ENCODE measurements around the gene DDX39B. TPM values are rescaled to one million over a fixed set of nuclear protein-coding genes. Genes with fewer than 3 reads are reported as not detected.
A peak's percentile ranks its signal among the peaks of the same experiment; 100 is the strongest.
"Not testable (repeated sequence)": the region's sequence is repeated elsewhere in the genome, so short reads cannot be mapped to it uniquely, and the experiment has no call there.

DDX39B gene
- 100 to 1,000 TPM; 254 to 449 (median 281) TPM for total RNA-seq

GRCh38 chr6:31541658-31542521 lies at the start of gene DDX39B:
DDX39B (minus strand) TSS chr6:31542003; CDS start chr6:31540532, 1,471 bp downstream.
- Histone ChIP-seq H3K27ac (peak within 1 kb of the TSS; percentile 93), H3K4me1 (peaks cover 53% of the 10 kb centered on the region), H3K36me3 (peaks cover 33% of the 10 kb centered on the region), H3K4me3 (peak within 1 kb of the TSS; percentile 72), H3K27me3 (no peaks in the 10 kb centered on the region), H3K9me3 (no peaks in the 10 kb centered on the region)
- WGBS: under 1% methylated on average over 38 of the region's 43 CpGs
- TF ChIP-seq POLR2AphosphoS5 (IDR thresholded peaks at IDR 0.05) (peak; percentile 75 to 99 (median 97)), EP300 (IDR thresholded peaks at IDR 0.05) (no peak), POLR2A (IDR thresholded peaks at IDR 0.05) (peak; percentile 78 to 89)
- peak; percentile 97 for DNase-seq (ENCODE audit: low spot score in 2 of 2)

DNA sequence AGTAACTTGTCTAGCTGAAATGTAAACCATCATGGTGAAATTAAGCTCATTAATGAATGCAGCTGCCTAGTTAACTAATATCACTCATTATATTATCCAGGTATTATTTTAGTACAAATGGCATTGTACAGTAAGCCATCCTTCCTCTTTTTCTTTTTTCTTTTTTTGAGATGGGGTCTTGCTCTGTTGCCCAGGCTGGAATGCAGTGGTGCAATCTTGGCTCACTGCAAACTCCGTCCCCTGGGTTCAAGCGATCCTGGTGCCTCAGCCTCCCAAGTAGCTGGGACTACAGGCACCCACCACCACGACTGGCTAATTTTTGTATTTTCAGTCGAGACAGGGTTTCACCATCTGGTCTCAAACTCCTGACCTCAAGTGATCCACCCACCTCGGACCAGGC lies 48.9 kb upstream of the DDX39B start:
- not testable (repeated sequence) for DNase-seq (ENCODE audit: low spot score in 2 of 2); H3K9me3 ChIP-seq; H3K27ac ChIP-seq; H3K4me1 ChIP-seq; H3K36me3 ChIP-seq; H3K27me3 ChIP-seq; H3K4me3 ChIP-seq
- 80% methylated on average over 5 of the region's 5 CpGs for WGBS

- DNase-seq (ENCODE audit: low spot score in 2 of 2): no peak
- Histone ChIP-seq H3K36me3 (no peaks in the 10 kb centered on the region), H3K4me3 (no peak overlapping the region), H3K27me3 (no peaks in the 10 kb centered on the region), H3K27ac (no peak overlapping the region), H3K4me1 (peaks cover 2% of the 10 kb centered on the region), H3K9me3 (no peaks in the 10 kb centered on the region)
- TF ChIP-seq POLR2AphosphoS5 (IDR thresholded peaks at IDR 0.05): no peak
- TF ChIP-seq EP300 (IDR thresholded peaks at IDR 0.05): no peak
- TF ChIP-seq POLR2A (IDR thresholded peaks at IDR 0.05): no peak
- WGBS: 40% methylated on average over 9 of the region's 9 CpGs
These were observed 47.3 kb upstream of the DDX39B start for GRCh38 chr6:31588871-31589650.

GRCh38 chr6:31587791-31588777 lies 46.3 kb upstream of the DDX39B start:
- 64% methylated on average over 11 of the region's 12 CpGs for WGBS
- no peaks in the 10 kb centered on the region for H3K36me3 ChIP-seq
- no peak for DNase-seq (ENCODE audit: low spot score in 2 of 2)
- H3K4me3 ChIP-seq: no peak overlapping the region
- TF ChIP-seq, protein P1, sequence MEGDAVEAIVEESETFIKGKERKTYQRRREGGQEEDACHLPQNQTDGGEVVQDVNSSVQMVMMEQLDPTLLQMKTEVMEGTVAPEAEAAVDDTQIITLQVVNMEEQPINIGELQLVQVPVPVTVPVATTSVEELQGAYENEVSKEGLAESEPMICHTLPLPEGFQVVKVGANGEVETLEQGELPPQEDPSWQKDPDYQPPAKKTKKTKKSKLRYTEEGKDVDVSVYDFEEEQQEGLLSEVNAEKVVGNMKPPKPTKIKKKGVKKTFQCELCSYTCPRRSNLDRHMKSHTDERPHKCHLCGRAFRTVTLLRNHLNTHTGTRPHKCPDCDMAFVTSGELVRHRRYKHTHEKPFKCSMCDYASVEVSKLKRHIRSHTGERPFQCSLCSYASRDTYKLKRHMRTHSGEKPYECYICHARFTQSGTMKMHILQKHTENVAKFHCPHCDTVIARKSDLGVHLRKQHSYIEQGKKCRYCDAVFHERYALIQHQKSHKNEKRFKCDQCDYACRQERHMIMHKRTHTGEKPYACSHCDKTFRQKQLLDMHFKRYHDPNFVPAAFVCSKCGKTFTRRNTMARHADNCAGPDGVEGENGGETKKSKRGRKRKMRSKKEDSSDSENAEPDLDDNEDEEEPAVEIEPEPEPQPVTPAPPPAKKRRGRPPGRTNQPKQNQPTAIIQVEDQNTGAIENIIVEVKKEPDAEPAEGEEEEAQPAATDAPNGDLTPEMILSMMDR (IDR thresholded peaks at IDR 0.05): no peak
- no peak for TF ChIP-seq POLR2A (IDR thresholded peaks at IDR 0.05)
- TF ChIP-seq EP300 (IDR thresholded peaks at IDR 0.05): no peak
- TF ChIP-seq POLR2AphosphoS5 (IDR thresholded peaks at IDR 0.05): no peak
- no peaks in the 10 kb centered on the region for H3K27me3 ChIP-seq
- H3K4me1 ChIP-seq: peaks cover 2% of the 10 kb centered on the region
- no peaks in the 10 kb centered on the region for H3K9me3 ChIP-seq
- no peak overlapping the region for H3K27ac ChIP-seq

GRCh38 chr6:31586599-31587281 lies 44.9 kb upstream of the DDX39B start:
- Histone ChIP-seq H3K27ac (no peak overlapping the region), H3K36me3 (no peaks in the 10 kb centered on the region), H3K9me3 (no peaks in the 10 kb centered on the region), H3K4me3 (no peak overlapping the region), H3K4me1 (peaks cover 6% of the 10 kb centered on the region), H3K27me3 (no peaks in the 10 kb centered on the region)
- no peak for DNase-seq (ENCODE audit: low spot score in 2 of 2)
- 56% methylated on average over 9 of the region's 9 CpGs for WGBS
- no peak for TF ChIP-seq POLR2AphosphoS5 (IDR thresholded peaks at IDR 0.05)
- no peak for TF ChIP-seq POLR2A (IDR thresholded peaks at IDR 0.05)
- TF ChIP-seq EP300 (IDR thresholded peaks at IDR 0.05): no peak
- TF ChIP-seq, protein P1 (IDR thresholded peaks at IDR 0.05): no peak

- WGBS: 55% methylated on average over 1 of the region's 1 CpG
- Histone ChIP-seq H3K27me3 (no peaks in the 10 kb centered on the region), H3K27ac (no peak within 1 kb of the TSS), H3K36me3 (no peaks in the 10 kb centered on the region), H3K4me1 (peaks cover 12% of the 10 kb centered on the region), H3K4me3 (no peak within 1 kb of the TSS), H3K9me3 (no peaks in the 10 kb centered on the region)
- DNase-seq (ENCODE audit: low spot score in 2 of 2): no peak
- TF ChIP-seq POLR2AphosphoS5 (IDR thresholded peaks at IDR 0.05) (no peak), EP300 (IDR thresholded peaks at IDR 0.05) (no peak), POLR2A (IDR thresholded peaks at IDR 0.05) (no peak)
- TF ChIP-seq, protein P1 (IDR thresholded peaks at IDR 0.05): no peak
These were observed 44.2 kb upstream of the DDX39B start, which contains the start of gene LST1 for GRCh38 chr6:31586008-31586407. LST1 (plus strand) TSS chr6:31586277; CDS start chr6:31587300, 1,023 bp downstream.

Data from suprapubic skin (tissue), 4 donors.